Measurements from ENCODE around the gene BCAS3.

Gene BCAS3

GRCh38 chr17:61323003-61323908, 645.6 kb downstream of the BCAS3 start:
- in situ Hi-C loops (cut with HindIII; ENCODE audit: low sequenced_read_pairs), result no loop called here

GRCh38 chr17:61323909-61324868, 646.5 kb downstream of the BCAS3 start:
- in situ Hi-C loops (cut with HindIII; ENCODE audit: low sequenced_read_pairs), result no loop called here

GRCh38 chr17:61324950-61325349, 647.3 kb downstream of the BCAS3 start:
- in situ Hi-C loops (cut with HindIII; ENCODE audit: low sequenced_read_pairs), result no loop called here

- in situ Hi-C loops (cut with HindIII; ENCODE audit: low sequenced_read_pairs), result no loop called here
Observed at GRCh38 chr17:61325382-61326073, 647.9 kb downstream of the BCAS3 start.

GRCh38 chr17:61326330-61326729, 648.7 kb downstream of the BCAS3 start:
- in situ Hi-C loops (cut with HindIII; ENCODE audit: low sequenced_read_pairs), result no loop called here

- in situ Hi-C loops (cut with HindIII; ENCODE audit: low sequenced_read_pairs), result no loop called here
Observed at GRCh38 chr17:61328351-61328750, 650.7 kb downstream of the BCAS3 start.

GRCh38 chr17:61330174-61331150, 652.8 kb downstream of the BCAS3 start:
- in situ Hi-C loops (cut with HindIII; ENCODE audit: low sequenced_read_pairs), result no loop called here

- in situ Hi-C loops (cut with HindIII; ENCODE audit: low sequenced_read_pairs), result no loop called here
Observed at GRCh38 chr17:61331178-61331577, 653.5 kb downstream of the BCAS3 start.

- in situ Hi-C loops (cut with HindIII; ENCODE audit: low sequenced_read_pairs), result no loop called here
Observed at GRCh38 chr17:61331886-61332285, 654.2 kb downstream of the BCAS3 start.

GRCh38 chr17:61333136-61333535, 655.5 kb downstream of the BCAS3 start:
- in situ Hi-C loops (cut with HindIII; ENCODE audit: low sequenced_read_pairs), result no loop called here

GRCh38 chr17:61334673-61335072, 657.0 kb downstream of the BCAS3 start:
- in situ Hi-C loops (cut with HindIII; ENCODE audit: low sequenced_read_pairs), result no loop called here

GRCh38 chr17:61335105-61335844, 657.6 kb downstream of the BCAS3 start:
- in situ Hi-C loops (cut with HindIII; ENCODE audit: low sequenced_read_pairs), result no loop called here

GRCh38 chr17:61335845-61336655, 658.4 kb downstream of the BCAS3 start:
- in situ Hi-C loops (cut with HindIII; ENCODE audit: low sequenced_read_pairs), result no loop called here

GRCh38 chr17:61337290-61337689, 659.6 kb downstream of the BCAS3 start:
- in situ Hi-C loops (cut with HindIII; ENCODE audit: low sequenced_read_pairs), result no loop called here

- in situ Hi-C loops (cut with HindIII; ENCODE audit: low sequenced_read_pairs), result no loop called here
Observed at GRCh38 chr17:61338000-61338798, 660.5 kb downstream of the BCAS3 start.

- in situ Hi-C loops (cut with HindIII; ENCODE audit: low sequenced_read_pairs), result no loop called here
Observed at GRCh38 chr17:61338874-61339478, 661.3 kb downstream of the BCAS3 start.

All from DLD1 (cell line).